Activated T-helper 2 cell treated with anti-CD3 and anti-CD28 coated beads, Interferon-gamma antibody, Interleukin-2, Interleukin-4, amounts not matched to agents 10 μg/mL and 5 μg/mL and 100 μg/mL, durations not matched to agents 14 hours and 24 hours and 36 hours (primary cell): ENCODE data around the gene LIPF. TPM values are rescaled to one million over a fixed set of nuclear protein-coding genes. Genes with fewer than 3 reads are reported as not detected.
"Not testable (repeated sequence)": the region's sequence is repeated elsewhere in the genome, so short reads cannot be mapped to it uniquely, and the experiment has no call there.

Source experiments
- DNase-seq: peaks from one replicate; pipeline ENCODE4 v3.0.0; 2021; ENCODE audit warnings: low spot score
- H3K27ac Mint-ChIP-seq: one replicate; pipeline ENCODE4 v1.8.0; 2021; ENCODE audit warnings: mixed read lengths
- H3K27me3 Mint-ChIP-seq: one replicate; pipeline ENCODE4 v1.8.0; 2021; ENCODE audit warnings: low read depth, mixed read lengths
- H3K36me3 Mint-ChIP-seq: one replicate; pipeline ENCODE4 v1.8.0; 2021; ENCODE audit warnings: low read depth, mixed read lengths
- H3K4me1 Mint-ChIP-seq: one replicate; pipeline ENCODE4 v1.8.0; 2021; ENCODE audit warnings: low read depth, mixed read lengths
- H3K4me3 Mint-ChIP-seq: one replicate; pipeline ENCODE4 v1.8.0; 2021; ENCODE audit warnings: low read depth, mild to moderate bottlenecking, moderate library complexity, mixed read lengths
- H3K9me3 Mint-ChIP-seq: one replicate; pipeline ENCODE4 v1.8.0; 2021; ENCODE audit warnings: mixed read lengths
- intact Hi-C: fragments of 100-400 bp; cut with micrococcal nuclease; formaldehyde crosslinking; loops from one replicate; pipeline ENCODE4 v1.15.1; 2023
- total RNA-seq: library from RNA; stranded (reverse); gene quantifications from 2 replicates; pipeline ENCODE4 v1.2.3, GENCODE V29; 2022

LIPF gene
- total RNA-seq, 1 donor from 2014 or later, result not detected

DNA sequence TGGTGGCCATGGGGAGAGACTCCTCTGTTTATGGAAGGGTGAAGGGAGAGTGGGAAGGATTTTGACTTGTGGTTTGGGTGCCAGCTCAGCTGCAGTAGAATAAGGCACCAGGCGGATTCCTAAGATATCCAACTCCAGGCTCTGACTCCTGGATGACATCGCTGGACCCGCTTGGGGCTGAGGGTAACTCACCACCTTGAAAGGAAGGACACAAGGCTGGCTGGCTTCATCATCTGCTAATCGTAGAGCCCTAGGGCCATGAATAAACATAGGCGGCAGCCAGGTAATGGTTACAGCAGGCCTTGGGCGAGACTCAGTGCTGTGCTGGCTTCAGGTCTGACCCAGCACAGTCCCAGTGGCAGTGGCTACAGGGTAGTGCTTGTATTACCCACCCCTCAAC lies 25.1 kb downstream of the LIPF start:
- H3K27me3 Mint-ChIP-seq, result peaks cover 36% of the 10 kb centered on the region
- H3K9me3 Mint-ChIP-seq, result no peaks in the 10 kb centered on the region
- intact Hi-C loops, result loop anchor here (5.0 kb wide), 1 partner anchor 243 kb away; no protein-coding TSS in a partner anchor
- no peak for DNase-seq
- H3K4me1 Mint-ChIP-seq, result no peaks in the 10 kb centered on the region
- no peak overlapping the region for H3K27ac Mint-ChIP-seq
- H3K36me3 Mint-ChIP-seq, result no peaks in the 10 kb centered on the region
- no peak overlapping the region for H3K4me3 Mint-ChIP-seq

- Mint-ChIP-seq H3K27me3 (peaks cover 43% of the 10 kb centered on the region), H3K27ac (no peak overlapping the region), H3K9me3 (no peaks in the 10 kb centered on the region), H3K36me3 (no peaks in the 10 kb centered on the region), H3K4me3 (no peak overlapping the region), H3K4me1 (no peaks in the 10 kb centered on the region)
- intact Hi-C loops, result no loop called here
- DNase-seq, result no peak
Measured at GRCh38 chr10:88693392-88694020, 29.3 kb downstream of the LIPF start.

GRCh38 chr10:88702848-88703597 lies 38.8 kb downstream of the LIPF start:
- intact Hi-C loops, result no loop called here
- Mint-ChIP-seq H3K9me3 (no peaks in the 10 kb centered on the region), H3K4me1 (peaks cover 18% of the 10 kb centered on the region), H3K36me3 (no peaks in the 10 kb centered on the region), H3K27me3 (peaks cover 32% of the 10 kb centered on the region), H3K27ac (no peak overlapping the region), H3K4me3 (no peak overlapping the region)
- no peak for DNase-seq

DNA sequence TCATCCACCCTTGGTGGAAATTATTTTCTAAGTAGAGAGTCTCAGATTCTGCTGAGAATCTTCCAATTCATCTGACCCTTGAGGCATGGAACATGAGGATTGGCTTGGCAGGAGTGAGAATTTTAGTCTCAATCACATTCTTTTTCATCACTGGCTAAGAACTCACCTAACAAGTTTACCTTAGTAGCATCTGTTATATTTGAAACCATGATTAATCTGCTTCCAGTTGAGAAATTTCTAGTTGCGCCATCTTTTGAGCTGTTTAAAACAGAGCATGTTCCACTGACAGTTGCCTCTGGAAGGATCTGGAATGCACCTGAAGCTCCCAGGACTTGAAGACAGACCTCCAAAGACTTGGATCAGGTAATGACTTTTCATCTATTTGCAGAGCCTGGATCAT lies 41.7 kb downstream of the LIPF start, which contains the start of gene LIPK:
Gene LIPK, plus strand, starts transcription at position 292 of the 400 bp plus-strand sequence. CDS start 18,295 bp downstream, outside the sequence.
- Mint-ChIP-seq H3K9me3 (no peaks in the 10 kb centered on the region), H3K27me3 (peaks cover 24% of the 10 kb centered on the region), H3K36me3 (no peaks in the 10 kb centered on the region), H3K4me1 (peaks cover 18% of the 10 kb centered on the region), H3K27ac (no peak within 1 kb of the TSS), H3K4me3 (no peak within 1 kb of the TSS)
- intact Hi-C loops, result loop anchor here (5.0 kb wide), 1 partner anchor 86 kb away; no protein-coding TSS in a partner anchor
- no peak for DNase-seq

GRCh38 chr10:88707429-88708155 lies 43.4 kb downstream of the LIPF start:
- Mint-ChIP-seq H3K36me3 (no peaks in the 10 kb centered on the region), H3K27me3 (peaks cover 28% of the 10 kb centered on the region), H3K4me3 (no peak overlapping the region), H3K4me1 (peaks cover 18% of the 10 kb centered on the region), H3K27ac (no peak overlapping the region), H3K9me3 (no peaks in the 10 kb centered on the region)
- no peak for DNase-seq
- intact Hi-C loops, result loop anchor here (1.0 to 5.0 kb wide), 2 partner anchors 48 to 85 kb away; no protein-coding TSS in a partner anchor

GRCh38 chr10:88709361-88709760 lies 45.1 kb downstream of the LIPF start:
- H3K4me3 Mint-ChIP-seq, H3K9me3 Mint-ChIP-seq, H3K36me3 Mint-ChIP-seq, DNase-seq, H3K27ac Mint-ChIP-seq: not testable (repeated sequence)
- Mint-ChIP-seq H3K4me1 (peaks cover 11% of the 10 kb centered on the region), H3K27me3 (peaks cover 31% of the 10 kb centered on the region)
- intact Hi-C loops, result loop anchor here (5.0 kb wide), 1 partner anchor 83 kb away; no protein-coding TSS in a partner anchor

DNA sequence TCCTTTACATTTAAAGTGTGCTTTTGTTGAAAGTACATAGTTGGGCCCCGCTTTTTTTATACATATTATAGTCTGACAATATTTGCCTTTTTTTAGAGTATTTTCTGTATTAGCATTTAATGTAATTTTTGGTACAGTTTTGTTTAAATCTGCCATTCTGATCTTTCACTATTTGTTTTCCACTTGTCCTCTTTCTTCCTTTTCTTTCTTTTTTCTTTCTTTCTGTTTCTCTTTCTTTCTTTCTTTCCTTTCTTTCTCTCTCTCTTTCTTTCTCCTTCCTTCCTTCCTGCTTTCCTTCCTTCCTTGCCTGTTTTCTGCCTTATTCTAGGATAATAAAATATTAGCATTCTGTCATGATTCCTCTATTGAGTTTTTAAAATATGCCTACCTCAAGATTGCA lies 51.3 kb downstream of the LIPF start:
- H3K4me1 Mint-ChIP-seq, result no peaks in the 10 kb centered on the region
- intact Hi-C loops, result no loop called here
- DNase-seq, result no peak
- H3K9me3 Mint-ChIP-seq, result no peaks in the 10 kb centered on the region
- H3K36me3 Mint-ChIP-seq, result no peaks in the 10 kb centered on the region
- peaks cover 38% of the 10 kb centered on the region for H3K27me3 Mint-ChIP-seq
- H3K4me3 Mint-ChIP-seq, result no peak overlapping the region
- H3K27ac Mint-ChIP-seq, result no peak overlapping the region

DNA sequence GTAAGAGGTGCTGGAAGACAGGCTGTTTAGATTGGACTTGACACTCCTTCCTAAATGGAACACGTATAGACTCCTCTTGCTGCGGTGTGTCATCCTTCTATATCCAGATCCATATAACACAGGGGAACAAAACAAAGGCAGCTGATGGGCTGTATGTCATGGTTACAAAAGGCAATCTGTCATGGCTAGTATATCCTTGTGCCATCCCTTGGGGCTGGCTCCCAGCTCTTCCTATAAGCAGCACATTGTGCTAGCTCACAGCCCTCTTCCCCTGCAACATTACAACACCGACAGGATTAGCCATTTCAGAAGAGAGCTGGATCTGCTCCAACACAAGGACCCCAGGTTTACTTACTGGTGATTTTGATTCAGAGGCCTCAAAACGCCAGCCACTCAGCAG lies 57.1 kb downstream of the LIPF start:
- Mint-ChIP-seq H3K27me3 (peaks cover 37% of the 10 kb centered on the region), H3K4me3 (no peak overlapping the region), H3K27ac (no peak overlapping the region), H3K4me1 (peaks cover 6% of the 10 kb centered on the region), H3K36me3 (no peaks in the 10 kb centered on the region), H3K9me3 (no peaks in the 10 kb centered on the region)
- no peak for DNase-seq
- intact Hi-C loops, result no loop called here

- Mint-ChIP-seq H3K9me3 (no peaks in the 10 kb centered on the region), H3K4me3 (no peak overlapping the region), H3K4me1 (peaks cover 6% of the 10 kb centered on the region), H3K36me3 (no peaks in the 10 kb centered on the region), H3K27me3 (peaks cover 32% of the 10 kb centered on the region), H3K27ac (no peak overlapping the region)
- intact Hi-C loops, result loop anchor here (5.0 kb wide), 1 partner anchor 87 kb away; no protein-coding TSS in a partner anchor
- DNase-seq, result no peak
Measured at GRCh38 chr10:88725798-88726197, 61.6 kb downstream of the LIPF start.

DNA sequence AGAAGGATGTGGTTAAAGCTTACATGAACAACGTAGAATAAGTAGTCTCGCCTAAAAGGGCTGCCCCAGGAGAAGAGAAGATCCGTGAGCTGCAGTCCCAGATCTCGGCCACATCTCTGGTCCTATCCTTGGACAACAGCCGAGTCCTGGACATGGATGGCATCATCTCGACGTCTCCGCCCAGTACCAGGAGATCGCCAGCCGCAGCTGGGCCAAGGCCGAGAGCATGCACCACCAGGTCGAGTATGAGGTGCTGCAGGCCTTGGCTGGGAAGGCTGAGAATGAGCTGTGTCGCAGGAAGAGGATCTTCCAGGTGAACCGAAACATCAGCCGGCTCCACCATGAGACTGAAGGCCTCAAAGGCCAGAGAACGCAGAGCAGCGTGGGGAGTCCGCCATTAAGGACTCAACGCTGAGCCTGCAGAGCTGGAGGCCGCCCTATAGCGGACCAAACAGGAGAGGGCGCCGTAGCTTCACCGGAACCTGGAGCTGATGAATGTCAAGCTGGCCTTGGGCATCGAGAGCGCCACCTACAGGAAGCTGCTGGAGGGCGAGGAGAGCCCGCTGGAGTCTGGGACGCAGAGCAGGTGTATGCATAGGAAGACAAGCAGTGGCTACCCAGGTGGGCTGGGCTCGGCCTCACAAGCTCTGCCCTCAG lies 64.0 kb downstream of the LIPF start:
- H3K27me3 Mint-ChIP-seq, result peaks cover 29% of the 10 kb centered on the region
- no peak overlapping the region for H3K4me3 Mint-ChIP-seq
- no peaks in the 10 kb centered on the region for H3K36me3 Mint-ChIP-seq
- no peak overlapping the region for H3K27ac Mint-ChIP-seq
- intact Hi-C loops, result loop anchor here (5.0 kb wide), 1 partner anchor 84 kb away; no protein-coding TSS in a partner anchor
- H3K4me1 Mint-ChIP-seq, result peaks cover 7% of the 10 kb centered on the region
- DNase-seq, result peak; percentile 37
- no peaks in the 10 kb centered on the region for H3K9me3 Mint-ChIP-seq
